Measurements from ENCODE around the gene SPDYA.

Gene SPDYA

DNA sequence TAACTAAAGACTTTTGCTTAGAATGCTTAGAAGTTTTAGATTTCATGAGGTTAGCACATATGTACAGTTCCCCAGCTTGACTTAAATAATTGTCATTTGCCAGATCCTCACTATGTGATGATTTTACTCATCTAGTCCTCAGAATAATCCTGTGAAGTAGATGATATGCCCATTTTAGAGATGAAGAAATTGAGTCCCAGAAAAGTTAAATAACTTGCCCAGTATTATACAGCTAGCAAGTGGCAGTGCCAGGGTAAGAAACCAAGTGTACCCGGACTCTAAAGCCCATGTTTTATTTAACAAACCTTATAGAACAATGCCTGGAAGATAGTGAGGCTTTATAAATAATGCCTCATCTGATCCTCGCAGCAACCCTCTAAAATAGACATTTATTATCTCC, 28.3 kb downstream of the SPDYA start:
- ChIA-PET POLR2A (ENCODE audit: low non-redundant PET) (no interaction called here), CTCF (interaction anchor here (0.6 to 1.0 kb wide), 2 partner anchors 10 to 18 kb away, joined by 3 to 4 read pairs; no protein-coding TSS in a partner anchor)
- DNase-seq (ENCODE audit: low spot score), result no peak
- TF ChIP-seq, protein P1, sequence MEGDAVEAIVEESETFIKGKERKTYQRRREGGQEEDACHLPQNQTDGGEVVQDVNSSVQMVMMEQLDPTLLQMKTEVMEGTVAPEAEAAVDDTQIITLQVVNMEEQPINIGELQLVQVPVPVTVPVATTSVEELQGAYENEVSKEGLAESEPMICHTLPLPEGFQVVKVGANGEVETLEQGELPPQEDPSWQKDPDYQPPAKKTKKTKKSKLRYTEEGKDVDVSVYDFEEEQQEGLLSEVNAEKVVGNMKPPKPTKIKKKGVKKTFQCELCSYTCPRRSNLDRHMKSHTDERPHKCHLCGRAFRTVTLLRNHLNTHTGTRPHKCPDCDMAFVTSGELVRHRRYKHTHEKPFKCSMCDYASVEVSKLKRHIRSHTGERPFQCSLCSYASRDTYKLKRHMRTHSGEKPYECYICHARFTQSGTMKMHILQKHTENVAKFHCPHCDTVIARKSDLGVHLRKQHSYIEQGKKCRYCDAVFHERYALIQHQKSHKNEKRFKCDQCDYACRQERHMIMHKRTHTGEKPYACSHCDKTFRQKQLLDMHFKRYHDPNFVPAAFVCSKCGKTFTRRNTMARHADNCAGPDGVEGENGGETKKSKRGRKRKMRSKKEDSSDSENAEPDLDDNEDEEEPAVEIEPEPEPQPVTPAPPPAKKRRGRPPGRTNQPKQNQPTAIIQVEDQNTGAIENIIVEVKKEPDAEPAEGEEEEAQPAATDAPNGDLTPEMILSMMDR (conservative IDR thresholded peaks at IDR 0.05; ENCODE audit: low read depth), result no peak
- no peak overlapping the region for H3K27ac ChIP-seq

DNA sequence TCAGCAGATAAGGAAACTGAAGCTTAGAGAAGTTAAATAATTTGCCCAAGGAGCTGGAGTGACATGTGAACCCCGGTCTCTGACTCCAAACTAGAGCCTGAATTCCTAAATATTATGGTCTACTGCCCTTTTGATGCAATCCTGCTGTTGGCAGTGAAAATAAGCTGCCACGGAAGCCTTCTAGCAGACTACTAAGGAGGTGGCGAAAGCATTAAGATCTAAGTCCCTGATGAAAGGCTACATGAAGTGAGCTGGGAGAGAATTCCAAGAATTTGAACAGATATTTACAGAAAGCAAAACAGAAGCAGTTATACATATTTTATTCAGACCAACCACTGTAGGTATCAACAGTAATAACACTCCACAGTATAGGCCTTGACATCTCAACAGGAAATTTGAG, 31.4 kb downstream of the SPDYA start:
- no peak overlapping the region for H3K27ac ChIP-seq
- TF ChIP-seq, protein P1 (conservative IDR thresholded peaks at IDR 0.05; ENCODE audit: low read depth), result no peak
- ChIA-PET CTCF (no interaction called here), POLR2A (ENCODE audit: low non-redundant PET) (no interaction called here)
- no peak for DNase-seq (ENCODE audit: low spot score)

DNA sequence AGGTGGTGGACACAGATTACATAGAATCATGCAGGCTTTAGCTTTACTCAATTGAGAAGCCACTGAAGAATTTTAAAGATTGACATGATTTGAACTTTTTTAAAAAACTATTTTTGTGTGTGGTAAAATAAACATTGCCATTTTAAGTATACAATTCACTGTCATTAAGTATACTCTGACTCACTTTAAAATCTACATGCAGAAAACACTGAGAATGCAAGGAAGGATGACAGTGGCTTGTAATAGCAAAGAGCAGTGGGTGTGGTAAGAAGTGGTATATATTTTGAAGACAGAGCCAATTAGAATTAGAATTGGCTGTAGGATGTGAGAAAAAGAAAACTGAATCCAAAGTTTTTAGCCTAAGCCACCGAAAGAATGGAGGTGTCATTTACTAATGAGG, 44.6 kb downstream of the SPDYA start:
- TF ChIP-seq, protein P1 (conservative IDR thresholded peaks at IDR 0.05; ENCODE audit: low read depth), result no peak
- H3K27ac ChIP-seq, result no peak overlapping the region
- POLR2A ChIA-PET (ENCODE audit: low non-redundant PET), result no interaction called here
- DNase-seq (ENCODE audit: low spot score), result no peak
- CTCF ChIA-PET, result no interaction called here

DNA sequence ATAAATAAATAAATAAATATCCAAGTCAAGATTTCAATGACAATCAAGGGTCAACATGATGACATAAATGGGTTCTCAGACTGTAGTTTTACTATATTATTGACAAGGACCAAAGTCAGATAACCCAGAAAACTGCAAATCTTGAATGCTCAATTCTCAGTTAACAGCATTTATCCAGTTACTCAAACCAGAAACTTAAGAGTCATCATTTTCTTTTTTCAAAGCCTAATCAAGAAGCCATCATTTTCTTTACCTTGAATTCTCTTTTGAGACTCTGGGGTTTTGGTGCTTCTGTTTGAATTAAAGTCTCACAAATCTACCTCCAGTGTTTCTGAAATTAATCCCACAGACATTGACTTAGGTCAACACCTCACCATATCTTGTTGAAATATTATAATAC, 45.3 kb downstream of the SPDYA start:
- CTCF ChIA-PET, result no interaction called here
- TF ChIP-seq, protein P1 (conservative IDR thresholded peaks at IDR 0.05; ENCODE audit: low read depth), result no peak
- no peak for DNase-seq (ENCODE audit: low spot score)
- POLR2A ChIA-PET (ENCODE audit: low non-redundant PET), result no interaction called here
- H3K27ac ChIP-seq, result no peak overlapping the region

DNA sequence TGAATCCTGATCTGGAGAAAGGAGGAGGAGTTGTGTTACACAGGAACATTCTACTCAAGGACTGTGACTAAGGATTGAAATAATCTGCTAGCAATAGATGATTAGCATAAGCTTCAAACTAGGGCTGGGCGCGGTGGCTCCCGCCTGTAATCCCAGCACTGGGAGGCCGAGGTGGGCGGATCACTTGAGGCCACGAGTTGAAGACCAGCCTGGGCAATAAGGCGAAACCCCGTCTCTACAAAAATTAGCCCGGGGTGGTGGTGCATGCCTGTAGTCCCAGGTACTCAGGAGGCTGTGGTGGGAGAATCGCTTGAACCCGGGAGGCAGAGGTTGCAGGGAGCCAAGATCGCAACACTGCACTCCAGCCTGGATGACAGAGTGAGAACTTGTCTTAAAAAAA, 58.0 kb downstream of the SPDYA start:
- H3K27ac ChIP-seq, result no peak overlapping the region
- TF ChIP-seq, protein P1 (conservative IDR thresholded peaks at IDR 0.05; ENCODE audit: low read depth), result no peak
- ChIA-PET CTCF (interaction anchor here (1.3 kb wide), 1 partner anchor 301 kb away, joined by 4 read pairs; no protein-coding TSS in a partner anchor), POLR2A (ENCODE audit: low non-redundant PET) (no interaction called here)
- DNase-seq (ENCODE audit: low spot score), result no peak

DNA sequence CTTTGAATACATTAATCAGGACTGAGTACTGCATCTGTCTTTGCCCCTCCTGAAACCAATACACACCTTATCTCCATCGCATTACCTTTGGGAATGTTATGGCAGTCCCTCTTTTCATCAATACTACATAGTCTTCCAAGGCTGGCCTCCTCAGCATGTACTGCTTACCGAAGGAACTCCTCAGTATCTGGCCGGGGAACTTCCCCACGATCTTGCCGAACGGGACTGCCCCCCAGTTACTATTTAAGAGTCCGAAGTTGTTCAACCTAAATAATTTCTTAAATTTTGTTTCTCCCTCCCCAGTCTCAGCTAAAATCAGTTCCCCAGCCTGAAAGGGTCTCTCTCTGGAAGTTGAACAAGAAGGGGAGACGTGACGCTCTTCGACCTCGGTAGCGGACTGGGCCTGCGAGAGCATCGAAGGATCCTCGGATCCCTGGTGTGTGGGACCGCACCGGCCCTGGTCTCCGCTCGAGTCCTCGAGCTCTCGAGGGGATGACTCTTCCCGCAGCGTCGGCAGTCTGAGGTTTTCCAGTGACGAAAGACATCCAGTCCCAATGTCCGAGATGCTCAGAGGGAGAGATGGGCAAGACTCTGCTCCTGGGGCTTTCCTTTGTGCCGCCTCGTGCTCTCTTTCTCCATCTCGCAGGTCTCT, 59.0 kb downstream of the SPDYA start:
- ChIA-PET POLR2A (ENCODE audit: low non-redundant PET) (no interaction called here), CTCF (interaction anchor here (1.0 kb wide), 1 partner anchor 303 kb away, joined by 3 read pairs; no protein-coding TSS in a partner anchor)
- TF ChIP-seq, protein P1 (conservative IDR thresholded peaks at IDR 0.05; ENCODE audit: low read depth), result no peak
- peak; percentile 41 for DNase-seq (ENCODE audit: low spot score)
- peak overlapping the region; percentile 79 for H3K27ac ChIP-seq
